ENCODE measurements around the gene PAOX. TPM values are rescaled to one million over a fixed set of nuclear protein-coding genes. Genes with fewer than 3 reads are reported as not detected.

PAOX gene
- total RNA-seq, 5 donors from 2014 or later (not counting 1 experiment from before 2014, with no cell fraction given): 4.3 to 20.0 (median 14.5) TPM

DNA sequence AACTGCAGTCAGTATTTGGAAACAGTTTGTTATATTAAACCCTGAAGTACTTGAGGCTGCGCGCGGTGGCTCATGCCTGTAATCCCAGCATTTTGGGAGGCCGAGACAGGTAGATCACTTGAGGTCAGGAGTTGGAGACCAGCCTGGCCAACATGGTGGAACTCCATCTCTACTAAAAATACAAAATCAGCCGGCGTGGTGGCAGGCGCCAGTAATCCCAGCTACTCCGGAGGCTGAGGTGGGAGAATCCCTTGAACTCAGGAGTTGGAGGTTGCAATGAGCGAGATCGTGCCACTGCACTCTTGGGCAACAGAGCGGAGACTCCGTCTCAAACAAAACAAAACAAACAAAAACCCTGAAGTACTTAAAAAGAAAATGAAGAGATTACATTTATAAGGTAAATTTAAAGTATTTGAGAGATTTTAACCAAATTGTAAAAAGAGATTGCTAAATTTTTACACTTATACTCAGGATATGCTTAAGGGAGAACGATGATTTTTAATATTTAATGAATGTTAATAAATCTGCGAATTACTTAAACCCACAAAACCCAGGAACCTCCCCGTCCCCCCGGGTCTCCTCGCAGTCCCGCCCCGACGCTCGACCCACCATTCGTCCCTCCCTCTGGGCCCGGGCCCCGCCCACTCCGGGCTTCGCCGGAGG is 14.5 kb downstream of the PAOX start:
- DNase-seq (peak in 1 of 35 experiments; percentile 95), ATAC-seq (replicated peaks in 1 of 4) (no peak)
- Histone ChIP-seq H3K27ac (ENCODE audit: low read length) (no peak overlapping the region), H3K36me3 (ENCODE audit: control insufficient read depth in 2 of 2, extremely low read depth in 1 of 2, insufficient read depth in 1 of 2, low read length in 1 of 2) (peaks cover 6 to 16% of the 10 kb centered on the region in 2 donors), H3K4me1 (ENCODE audit: control insufficient read depth in 1 of 2, extremely low read depth in 1 of 2, insufficient read depth in 2 of 2, low read length in 2 of 2) (peaks cover 13 to 64% of the 10 kb centered on the region in 2 experiments), H3K9me3 (no peaks in the 10 kb centered on the region), H3K4me3 (ENCODE audit: control insufficient read depth in 1 of 2, extremely low read depth in 1 of 2, low read length in 1 of 2) (peak overlapping the region; percentile 62 to 69), H3K27me3 (replicated peaks in 1 of 2; ENCODE audit: control insufficient read depth in 2 of 2, extremely low read depth in 1 of 2, insufficient read depth in 2 of 2, low read length in 1 of 2) (peaks cover 0 to 2% of the 10 kb centered on the region in 2 experiments)
- Mint-ChIP-seq H3K36me3 (peaks cover 12% of the 10 kb centered on the region), H3K27me3 (no peaks in the 10 kb centered on the region), H3K4me3 (peak overlapping the region; percentile 86 to 93 (median 91)), H3K27ac (peak overlapping the region; percentile 67 to 72), H3K4me1 (peaks cover 49 to 62% (median 61%) of the 10 kb centered on the region in 3 donors), H3K9me3 (no peaks in the 10 kb centered on the region)
- CTCF ChIA-PET: interaction anchor here in 1 of 2 donors (1.3 kb wide), 1 partner anchor 64 kb away, joined by 3 read pairs; no protein-coding TSS in a partner anchor
- 19% methylated on average over 16 of the region's 27 CpGs for WGBS (ENCODE audit: insufficient coverage)
- POLR2A ChIA-PET: no interaction called here

DNA sequence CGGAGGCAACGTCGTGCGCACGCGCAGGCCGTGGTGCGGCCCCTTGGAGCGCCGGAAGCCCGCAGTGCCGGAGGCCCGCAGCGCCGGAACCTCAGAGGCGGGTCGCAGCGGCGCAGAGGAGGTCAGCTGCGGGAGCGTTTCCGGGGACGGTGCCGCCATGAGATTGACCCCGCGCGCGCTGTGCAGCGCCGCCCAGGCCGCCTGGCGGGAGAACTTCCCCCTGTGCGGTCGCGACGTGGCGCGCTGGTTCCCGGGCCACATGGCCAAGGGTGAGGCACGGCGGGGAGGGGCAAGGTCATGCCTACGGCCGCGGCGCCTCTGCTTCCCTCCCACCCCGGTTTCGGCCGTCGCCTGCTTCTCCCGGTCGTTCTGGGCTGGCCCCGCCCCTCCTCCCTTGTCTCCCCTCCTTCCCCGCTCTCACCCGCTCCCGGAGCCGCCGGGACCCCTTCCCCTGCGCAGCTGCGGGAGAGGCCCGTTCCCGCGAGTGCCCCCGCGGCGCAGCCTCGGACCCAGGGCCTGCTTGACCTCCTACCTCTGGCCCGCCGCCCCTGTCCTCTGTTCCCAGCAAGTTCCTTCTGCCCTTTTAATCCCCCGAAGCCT is 15.1 kb downstream of the PAOX start, which contains the start of gene MTG1:
TSS of gene MTG1 (plus strand) at position 94 of the 600 bp plus-strand sequence. CDS start at position 158, 64 bp downstream.
- H3K4me3 ChIP-seq (ENCODE audit: control insufficient read depth in 1 of 2, extremely low read depth in 1 of 2, low read length in 1 of 2): peak within 1 kb of the TSS; percentile 62 to 69
- Mint-ChIP-seq H3K4me1 (peaks cover 43 to 56% (median 55%) of the 10 kb centered on the region in 3 donors), H3K27ac (peak within 1 kb of the TSS; percentile 85 to 87), H3K27me3 (no peaks in the 10 kb centered on the region), H3K36me3 (peaks cover 12% of the 10 kb centered on the region), H3K4me3 (peak within 1 kb of the TSS; percentile 86 to 93 (median 91)), H3K9me3 (no peaks in the 10 kb centered on the region)
- ChIA-PET CTCF (no interaction called here), POLR2A (no interaction called here)
- H3K36me3 ChIP-seq (ENCODE audit: control insufficient read depth in 2 of 2, extremely low read depth in 1 of 2, insufficient read depth in 1 of 2, low read length in 1 of 2): peaks cover 6 to 22% of the 10 kb centered on the region in 2 donors
- H3K27me3 ChIP-seq (replicated peaks in 1 of 2; ENCODE audit: control insufficient read depth in 2 of 2, extremely low read depth in 1 of 2, insufficient read depth in 2 of 2, low read length in 1 of 2): peaks cover 0 to 2% of the 10 kb centered on the region in 2 experiments
- H3K4me1 ChIP-seq (ENCODE audit: control insufficient read depth in 1 of 2, extremely low read depth in 1 of 2, insufficient read depth in 2 of 2, low read length in 2 of 2): peaks cover 9 to 57% of the 10 kb centered on the region in 2 experiments
- no peaks in the 10 kb centered on the region for H3K9me3 ChIP-seq
- peak within 1 kb of the TSS; percentile 59 for H3K27ac ChIP-seq (ENCODE audit: low read length)
- under 1% methylated on average over 67 of the region's 69 CpGs for WGBS (ENCODE audit: insufficient coverage)
- DNase-seq: peak in 34 of 35 experiments; percentile 76 to 96 (median 86)
- ATAC-seq (replicated peaks in 1 of 4): peak; percentile 79 to 90 (median 82)

DNA sequence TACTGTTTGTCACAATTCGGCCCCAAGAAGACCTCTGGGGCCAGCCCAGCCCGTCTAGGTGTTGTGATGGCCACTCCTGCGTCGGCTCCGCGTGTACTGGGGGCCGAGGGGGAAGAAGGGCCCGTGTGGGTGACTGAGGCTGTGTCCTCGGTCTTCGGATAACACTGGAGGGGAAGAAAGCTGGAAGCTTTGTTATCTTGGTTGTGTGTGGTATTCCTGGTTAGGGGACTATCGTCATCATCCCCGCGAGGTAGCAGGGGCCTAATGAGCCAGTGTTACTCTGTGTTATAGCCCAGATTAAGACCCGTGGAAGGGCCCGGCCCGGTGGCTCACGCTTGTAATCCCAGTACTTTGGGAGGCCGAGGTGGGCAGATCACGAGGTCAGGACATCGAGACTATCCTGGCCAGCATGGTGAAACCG is 15.7 kb downstream of the PAOX start:
- Mint-ChIP-seq H3K4me3 (peak overlapping the region; percentile 86 to 93 (median 91)), H3K27ac (peak overlapping the region; percentile 85 to 87), H3K9me3 (no peaks in the 10 kb centered on the region), H3K36me3 (peaks cover 18% of the 10 kb centered on the region), H3K27me3 (no peaks in the 10 kb centered on the region), H3K4me1 (peaks cover 40 to 56% (median 56%) of the 10 kb centered on the region in 3 donors)
- Histone ChIP-seq H3K36me3 (ENCODE audit: control insufficient read depth in 2 of 2, extremely low read depth in 1 of 2, insufficient read depth in 1 of 2, low read length in 1 of 2) (peaks cover 6 to 26% of the 10 kb centered on the region in 2 donors), H3K4me3 (ENCODE audit: control insufficient read depth in 1 of 2, extremely low read depth in 1 of 2, low read length in 1 of 2) (peak overlapping the region; percentile 62 to 69), H3K9me3 (no peaks in the 10 kb centered on the region), H3K4me1 (ENCODE audit: control insufficient read depth in 1 of 2, extremely low read depth in 1 of 2, insufficient read depth in 2 of 2, low read length in 2 of 2) (peaks cover 6 to 51% of the 10 kb centered on the region in 2 experiments), H3K27me3 (replicated peaks in 1 of 2; ENCODE audit: control insufficient read depth in 2 of 2, extremely low read depth in 1 of 2, insufficient read depth in 2 of 2, low read length in 1 of 2) (peaks cover 0 to 2% of the 10 kb centered on the region in 2 experiments), H3K27ac (ENCODE audit: low read length) (peak overlapping the region; percentile 59)
- ATAC-seq (replicated peaks in 1 of 4) (no peak), DNase-seq (no peak)
- 43% methylated on average over 19 of the region's 21 CpGs for WGBS (ENCODE audit: insufficient coverage)
- ChIA-PET POLR2A (no interaction called here), CTCF (no interaction called here)

DNA sequence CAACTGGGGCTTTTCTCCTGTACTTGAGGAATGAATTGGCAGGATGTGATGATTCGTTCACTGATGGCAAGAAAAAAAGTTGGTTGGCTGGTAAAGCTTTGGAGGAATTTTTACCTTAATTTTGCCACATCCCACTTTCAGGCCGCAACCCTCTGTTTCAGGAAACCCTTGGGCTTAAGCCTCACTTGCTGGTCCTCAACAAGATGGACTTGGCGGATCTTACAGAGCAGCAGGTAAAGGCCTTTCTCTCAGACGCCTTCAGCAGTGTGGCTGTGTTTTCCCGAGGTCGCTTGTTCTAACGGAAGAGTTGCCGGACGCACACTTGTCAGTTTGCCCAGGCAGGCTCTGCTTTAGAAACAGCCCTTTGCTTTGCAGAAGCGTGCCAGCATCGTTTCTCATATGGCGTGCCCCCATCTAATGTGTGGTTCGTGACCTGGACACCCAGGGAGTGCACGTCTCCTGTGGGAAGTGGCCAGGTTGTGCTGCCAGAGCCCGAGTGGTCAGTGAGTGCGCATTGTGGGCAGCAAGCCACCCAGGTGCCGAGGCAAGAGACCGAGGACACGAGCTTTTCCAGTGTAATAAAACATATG is 17.1 kb downstream of the PAOX start:
- no peaks in the 10 kb centered on the region for H3K9me3 Mint-ChIP-seq
- H3K4me1 Mint-ChIP-seq: peaks cover 36 to 53% (median 50%) of the 10 kb centered on the region in 3 donors
- Histone ChIP-seq H3K27me3 (replicated peaks in 1 of 2; ENCODE audit: control insufficient read depth in 2 of 2, extremely low read depth in 1 of 2, insufficient read depth in 2 of 2, low read length in 1 of 2) (peaks cover 0 to 2% of the 10 kb centered on the region in 2 experiments), H3K4me3 (ENCODE audit: control insufficient read depth in 1 of 2, extremely low read depth in 1 of 2, low read length in 1 of 2) (no peak overlapping the region), H3K4me1 (ENCODE audit: control insufficient read depth in 1 of 2, extremely low read depth in 1 of 2, insufficient read depth in 2 of 2, low read length in 2 of 2) (peaks cover 2 to 49% of the 10 kb centered on the region in 2 experiments), H3K9me3 (no peaks in the 10 kb centered on the region), H3K36me3 (ENCODE audit: control insufficient read depth in 2 of 2, extremely low read depth in 1 of 2, insufficient read depth in 1 of 2, low read length in 1 of 2) (peaks cover 6 to 31% of the 10 kb centered on the region in 2 donors), H3K27ac (ENCODE audit: low read length) (no peak overlapping the region)
- no peaks in the 10 kb centered on the region for H3K27me3 Mint-ChIP-seq
- CTCF ChIA-PET: no interaction called here
- POLR2A ChIA-PET: no interaction called here
- peaks cover 22% of the 10 kb centered on the region for H3K36me3 Mint-ChIP-seq
- peak overlapping the region; percentile 86 to 93 (median 91) for H3K4me3 Mint-ChIP-seq
- no peak for DNase-seq
- no peak for ATAC-seq (replicated peaks in 1 of 4)
- peak overlapping the region in 1 of 2 donors; percentile 87 for H3K27ac Mint-ChIP-seq
- 99% methylated on average over 12 of the region's 19 CpGs for WGBS (ENCODE audit: insufficient coverage)

DNA sequence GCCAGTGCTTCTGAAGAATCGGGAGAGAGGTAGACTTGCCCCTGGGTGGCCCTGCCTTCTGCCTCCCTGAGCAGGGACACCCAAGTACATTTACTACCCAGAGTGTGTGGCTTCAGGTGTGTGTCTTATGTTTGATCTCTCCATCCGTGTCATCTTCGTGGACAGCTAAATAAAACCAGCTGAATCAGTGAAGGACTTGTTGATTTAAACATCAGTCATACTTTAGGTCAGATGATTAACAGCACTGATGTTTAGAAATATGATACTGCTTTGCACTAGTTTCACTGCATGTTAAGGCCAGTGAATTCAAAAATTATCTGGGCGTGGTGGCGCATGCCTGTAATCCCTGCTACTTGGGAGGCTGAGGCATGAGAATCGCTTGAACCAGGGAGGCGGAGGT is 18.9 kb downstream of the PAOX start:
- Histone ChIP-seq H3K27me3 (replicated peaks in 1 of 2; ENCODE audit: control insufficient read depth in 2 of 2, extremely low read depth in 1 of 2, insufficient read depth in 2 of 2, low read length in 1 of 2) (peaks cover 0 to 2% of the 10 kb centered on the region in 2 experiments), H3K9me3 (no peaks in the 10 kb centered on the region), H3K27ac (ENCODE audit: low read length) (no peak overlapping the region), H3K36me3 (ENCODE audit: control insufficient read depth in 2 of 2, extremely low read depth in 1 of 2, insufficient read depth in 1 of 2, low read length in 1 of 2) (peaks cover 11 to 48% of the 10 kb centered on the region in 2 donors), H3K4me1 (ENCODE audit: control insufficient read depth in 1 of 2, extremely low read depth in 1 of 2, insufficient read depth in 2 of 2, low read length in 2 of 2) (peaks cover 2 to 39% of the 10 kb centered on the region in 2 experiments), H3K4me3 (ENCODE audit: control insufficient read depth in 1 of 2, extremely low read depth in 1 of 2, low read length in 1 of 2) (no peak overlapping the region)
- Mint-ChIP-seq H3K27ac (no peak overlapping the region), H3K4me3 (no peak overlapping the region), H3K9me3 (no peaks in the 10 kb centered on the region), H3K36me3 (peaks cover 32% of the 10 kb centered on the region), H3K27me3 (no peaks in the 10 kb centered on the region), H3K4me1 (peaks cover 38 to 49% (median 48%) of the 10 kb centered on the region in 3 donors)
- DNase-seq (no peak), ATAC-seq (replicated peaks in 1 of 4) (no peak)
- 100% methylated on average over 4 of the region's 7 CpGs for WGBS (ENCODE audit: insufficient coverage)
- ChIA-PET POLR2A (no interaction called here), CTCF (no interaction called here)

DNA sequence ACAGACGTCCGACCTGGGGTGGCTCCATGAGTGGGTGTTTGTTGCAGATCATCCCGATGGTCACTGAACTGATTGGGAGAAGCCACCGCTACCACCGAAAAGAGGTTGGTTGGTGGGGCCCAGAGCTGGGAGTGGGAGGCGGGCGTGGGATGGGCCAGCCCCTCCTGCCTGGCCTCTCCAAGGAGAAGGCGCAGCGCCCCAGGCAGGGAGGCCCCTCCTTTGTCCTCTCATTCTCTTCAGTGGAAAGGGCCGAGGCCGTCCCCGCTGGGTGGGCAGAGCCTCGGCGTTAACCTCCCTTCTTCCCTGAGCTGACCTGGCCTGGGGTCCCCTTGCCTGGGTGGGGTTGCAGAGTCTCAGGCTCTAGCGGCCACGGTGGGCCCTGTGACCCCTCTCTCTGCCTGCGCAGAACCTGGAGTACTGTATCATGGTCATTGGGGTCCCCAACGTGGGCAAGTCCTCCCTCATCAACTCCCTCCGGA is 20.1 kb downstream of the PAOX start:
- Mint-ChIP-seq H3K4me3 (no peak overlapping the region), H3K4me1 (peaks cover 36 to 45% (median 44%) of the 10 kb centered on the region in 3 donors), H3K27me3 (no peaks in the 10 kb centered on the region), H3K27ac (no peak overlapping the region), H3K36me3 (peaks cover 38% of the 10 kb centered on the region), H3K9me3 (no peaks in the 10 kb centered on the region)
- no peak for ATAC-seq (replicated peaks in 1 of 4)
- 96% methylated on average over 12 of the region's 19 CpGs for WGBS (ENCODE audit: insufficient coverage)
- ChIA-PET CTCF (no interaction called here), POLR2A (no interaction called here)
- Histone ChIP-seq H3K27me3 (replicated peaks in 1 of 2; ENCODE audit: control insufficient read depth in 2 of 2, extremely low read depth in 1 of 2, insufficient read depth in 2 of 2, low read length in 1 of 2) (peaks cover 0 to 2% of the 10 kb centered on the region in 2 experiments), H3K9me3 (no peaks in the 10 kb centered on the region), H3K27ac (ENCODE audit: low read length) (no peak overlapping the region), H3K4me1 (ENCODE audit: control insufficient read depth in 1 of 2, extremely low read depth in 1 of 2, insufficient read depth in 2 of 2, low read length in 2 of 2) (peaks cover 2 to 33% of the 10 kb centered on the region in 2 experiments), H3K36me3 (ENCODE audit: control insufficient read depth in 2 of 2, extremely low read depth in 1 of 2, insufficient read depth in 1 of 2, low read length in 1 of 2) (peaks cover 11 to 55% of the 10 kb centered on the region in 2 donors), H3K4me3 (ENCODE audit: control insufficient read depth in 1 of 2, extremely low read depth in 1 of 2, low read length in 1 of 2) (no peak overlapping the region)
- DNase-seq: no peak
